Body of pancreas (tissue), 4 donors: Measurements from ENCODE around the gene LHX5. TPM values are rescaled to one million over a fixed set of nuclear protein-coding genes. Genes with fewer than 3 reads are reported as not detected.

Experiments
- ATAC-seq: fragments of 150-250 bp; one replicate; pipeline ENCODE4 v1.9.1; 2016
- DNase-seq, 4 donors: peaks; one replicate each; pipeline ENCODE4 v3.0.0-alpha.2; 2019
- H3K27ac ChIP-seq, 4 donors: fragments of 200-600 bp; sonication (generic); 1 replicate in 3 of 4; 2 replicates in 1 of 4; pipeline versions ENCODE4 v1.5.1 to v1.6.1; 2016 to 2019; ENCODE audit warnings: mild to moderate bottlenecking in 1 of 4, mixed read lengths in 1 of 4, moderate library complexity in 1 of 4
- H3K27me3 ChIP-seq, 2 donors: fragments of 200-600 bp; sonication (generic); one replicate each; pipeline ENCODE4 v1.6.0; 2016; ENCODE audit warnings: mild to moderate bottlenecking in 1 of 2
- H3K36me3 ChIP-seq, 2 donors: fragments of 200-600 bp; sonication (generic); replicated peaks in 1 of 2; 2 replicates each; pipeline ENCODE4 v1.5.1; 2016; ENCODE audit warnings: low read depth in 2 of 2; ENCODE audit not compliant: insufficient read depth in 1 of 2
- H3K4me1 ChIP-seq: fragments of 200-600 bp; sonication (generic); one replicate; pipeline ENCODE4 v1.6.0; 2016
- H3K4me3 ChIP-seq, 2 donors: fragments of 200-600 bp; sonication (generic); 1 replicate in 1 of 2; 2 replicates in 1 of 2; pipeline ENCODE4 v1.5.1; 2016 to 2019
- H3K9me3 ChIP-seq, 3 donors: fragments of 200-600 bp; sonication (generic); 1 replicate in 2 of 3; 2 replicates in 1 of 3; pipeline ENCODE4 v1.5.1; 2016
- CTCF ChIP-seq, 7 experiments: fragments of 450-650 bp in 4 of 7; fragments of 200-600 bp in 3 of 7; sonication (generic) in 3 of 7; IDR thresholded peaks; one replicate each; pipeline ENCODE4 v1.5.1; 2016 to 2019; ENCODE audit warnings: antibody characterized with exemption in 7 of 7
- POLR2A ChIP-seq, 3 donors: fragments of 450-650 bp; IDR thresholded peaks; one replicate each; pipeline ENCODE4 v1.6.1; 2016; ENCODE audit warnings: antibody characterized with exemption in 3 of 3, mild to moderate bottlenecking in 2 of 3
- WGBS, 2 donors: methylation state at CpG; one replicate each; pipeline ENCODE4 v1.1.5; 2017; 5-methylcytosine and 5-hydroxymethylcytosine counted together
- intact Hi-C: fragments of 100-400 bp; cut with DNase I; formaldehyde crosslinking; loops from one replicate; pipeline ENCODE4 v1.15.1; 2023
- total RNA-seq, 2 donors: library from RNA; depleted of rRNA; stranded (reverse); fragments of >200 nt; gene quantifications; one replicate each; pipeline ENCODE4 v1.1.0, GENCODE V29; 2016

The LHX5 gene
- total RNA-seq, 2 donors from 2014 or later: not detected

DNA sequence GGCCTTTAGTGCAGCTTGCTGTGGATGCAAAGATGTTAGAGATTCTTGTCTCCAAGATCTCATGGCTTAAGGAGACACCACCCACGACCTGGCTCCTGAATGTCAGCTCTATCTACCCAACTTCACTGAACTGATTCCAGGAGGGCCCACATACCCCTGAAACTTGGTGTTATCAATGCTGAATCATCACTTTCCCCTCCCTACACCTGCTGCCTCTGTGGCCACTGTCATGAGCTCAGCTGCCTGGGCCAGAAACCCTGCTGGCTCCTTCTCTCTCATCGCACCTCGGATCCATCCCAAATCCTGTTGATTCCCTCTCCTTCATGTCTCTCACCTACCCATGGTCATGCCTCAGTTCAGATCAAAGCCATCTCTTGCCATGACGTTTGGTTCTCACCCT is 15.1 kb upstream of the LHX5 start:
- Histone ChIP-seq H3K27me3 (peaks cover 0 to 4% of the 10 kb centered on the region in 2 donors), H3K4me1 (no peaks in the 10 kb centered on the region), H3K36me3 (no peaks in the 10 kb centered on the region), H3K4me3 (no peak overlapping the region), H3K27ac (no peak overlapping the region), H3K9me3 (no peaks in the 10 kb centered on the region)
- 9 to 12% methylated on average over 4 of the region's 4 CpGs for WGBS, 2 donors
- intact Hi-C loops: no loop called here
- TF ChIP-seq POLR2A (IDR thresholded peaks at IDR 0.05) (no peak), CTCF (IDR thresholded peaks at IDR 0.05) (no peak)
- DNase-seq (no peak), ATAC-seq (no peak)

GRCh38 chr12:113485330-113485729 is 13.7 kb upstream of the LHX5 start:
- ATAC-seq: no peak
- H3K27ac ChIP-seq: no peak overlapping the region
- DNase-seq: no peak
- no peaks in the 10 kb centered on the region for H3K36me3 ChIP-seq
- no peaks in the 10 kb centered on the region for H3K4me1 ChIP-seq
- no peak overlapping the region for H3K4me3 ChIP-seq
- H3K9me3 ChIP-seq: no peaks in the 10 kb centered on the region
- TF ChIP-seq POLR2A (IDR thresholded peaks at IDR 0.05) (no peak), CTCF (IDR thresholded peaks at IDR 0.05) (no peak)
- 3% methylated on average over 2 of the region's 2 CpGs; no CpG with 5 or more reads in 1 of the 2 donors for WGBS, 2 donors
- intact Hi-C loops: no loop called here
- peaks cover 0 to 4% of the 10 kb centered on the region in 2 donors for H3K27me3 ChIP-seq

DNA sequence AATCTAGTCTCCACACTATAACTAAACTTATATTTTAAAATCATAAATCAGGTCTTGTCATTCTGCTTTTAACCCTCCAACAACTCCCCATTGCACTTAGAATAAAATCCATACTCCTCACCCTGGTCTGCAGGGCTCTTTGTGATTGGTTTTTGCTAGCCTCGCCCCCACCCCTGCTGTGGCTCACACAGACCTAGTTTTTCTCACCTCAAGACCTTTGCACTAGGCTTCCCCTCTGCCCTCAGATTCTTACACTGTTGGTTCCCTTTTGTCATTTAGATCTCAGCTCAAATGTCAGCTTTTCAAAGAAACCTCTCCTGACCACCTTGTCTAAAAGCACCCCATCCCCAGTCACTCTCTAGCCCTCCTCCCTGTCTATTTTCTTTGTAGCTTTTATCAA is 10.7 kb upstream of the LHX5 start:
- Histone ChIP-seq H3K27ac (no peak overlapping the region), H3K9me3 (no peaks in the 10 kb centered on the region), H3K36me3 (no peaks in the 10 kb centered on the region), H3K4me3 (no peak overlapping the region), H3K27me3 (peaks cover 0 to 24% of the 10 kb centered on the region in 2 donors), H3K4me1 (no peaks in the 10 kb centered on the region)
- TF ChIP-seq CTCF (IDR thresholded peaks at IDR 0.05) (no peak), POLR2A (IDR thresholded peaks at IDR 0.05) (no peak)
- ATAC-seq (no peak), DNase-seq (no peak)
- WGBS, 2 donors: 0 to 6% methylated on average over 1 of the region's 1 CpG
- intact Hi-C loops: no loop called here

DNA sequence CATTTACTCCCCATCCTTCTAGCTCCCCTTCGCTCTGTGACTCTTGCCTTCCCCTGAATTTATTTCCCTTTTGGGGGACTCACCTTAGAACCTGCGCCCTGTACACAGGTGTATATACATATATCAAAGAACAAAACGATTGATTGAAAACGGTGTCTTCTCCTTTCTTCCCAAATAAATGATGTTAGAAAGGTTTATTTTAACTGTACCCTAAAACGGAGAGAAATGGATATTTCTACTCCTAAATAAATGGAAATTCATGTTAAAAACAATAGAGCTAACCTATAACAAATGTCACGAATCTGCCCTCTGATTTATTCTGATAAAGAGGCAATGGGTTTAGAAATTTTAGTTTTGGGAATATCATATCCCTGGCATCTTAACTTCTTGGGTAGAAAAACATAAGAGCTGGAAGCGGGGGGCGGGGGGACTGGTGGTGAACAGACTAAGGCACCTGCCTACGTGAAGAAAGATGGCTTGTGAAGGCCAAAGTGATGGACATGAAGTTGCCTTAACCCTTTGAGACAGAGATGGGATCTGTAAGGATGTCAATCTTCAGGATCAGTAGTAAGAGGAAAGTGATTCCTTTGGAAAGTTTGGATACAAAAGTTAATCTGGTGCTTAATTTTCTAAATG is 8.8 kb upstream of the LHX5 start:
- DNase-seq (no peak), ATAC-seq (no peak)
- Histone ChIP-seq H3K9me3 (no peaks in the 10 kb centered on the region), H3K36me3 (no peaks in the 10 kb centered on the region), H3K27ac (no peak overlapping the region), H3K4me3 (no peak overlapping the region), H3K4me1 (no peaks in the 10 kb centered on the region), H3K27me3 (peaks cover 0 to 27% of the 10 kb centered on the region in 2 donors)
- TF ChIP-seq POLR2A (IDR thresholded peaks at IDR 0.05) (no peak), CTCF (IDR thresholded peaks at IDR 0.05) (no peak)
- WGBS, 2 donors: 9 to 14% methylated on average over 9 of the region's 9 CpGs
- intact Hi-C loops: no loop called here
